CD4-positive, alpha-beta T cell treated with Interleukin-4 for 1 hour (primary cell): Measurements from ENCODE around the gene LHFPL6.

Experiments
- DNase-seq, 2 donors: peaks; one replicate each; pipeline ENCODE4 v3.0.0-alpha.2; 2020 to 2022

The LHFPL6 gene

DNA sequence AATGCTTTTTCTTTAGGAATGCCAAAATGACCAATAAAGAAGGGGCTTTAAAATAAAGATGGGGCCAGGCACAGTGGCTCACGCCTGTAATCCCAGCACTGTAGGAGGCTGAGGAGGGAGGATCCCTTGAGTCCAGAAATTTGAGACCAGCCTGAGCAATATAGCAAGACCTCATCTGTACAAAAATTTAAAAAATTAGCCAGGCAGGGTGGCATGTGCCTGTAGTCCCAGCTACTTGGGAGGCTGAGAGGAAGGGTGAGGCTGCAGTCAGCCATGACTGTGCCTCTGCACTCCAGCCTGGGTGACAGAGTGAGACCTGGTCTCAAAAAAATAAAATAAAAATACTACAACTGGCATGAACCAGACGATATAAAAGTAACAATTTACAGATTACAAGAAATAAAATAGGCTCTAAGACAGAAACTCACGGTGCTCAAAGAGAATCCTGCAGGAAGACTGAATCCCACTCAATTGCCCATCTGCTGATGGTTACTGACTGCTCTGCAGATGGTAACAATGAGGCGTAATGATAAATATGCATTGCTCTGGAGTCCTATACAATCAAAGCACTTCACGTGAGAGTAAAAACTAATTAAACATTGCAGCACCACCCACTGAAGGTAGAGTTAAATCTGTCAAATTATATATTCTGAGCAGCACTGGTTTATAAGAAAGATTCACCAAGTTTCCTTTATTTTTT lies 93.2 kb downstream of the LHFPL6 start:
- DNase-seq: no peak

DNA sequence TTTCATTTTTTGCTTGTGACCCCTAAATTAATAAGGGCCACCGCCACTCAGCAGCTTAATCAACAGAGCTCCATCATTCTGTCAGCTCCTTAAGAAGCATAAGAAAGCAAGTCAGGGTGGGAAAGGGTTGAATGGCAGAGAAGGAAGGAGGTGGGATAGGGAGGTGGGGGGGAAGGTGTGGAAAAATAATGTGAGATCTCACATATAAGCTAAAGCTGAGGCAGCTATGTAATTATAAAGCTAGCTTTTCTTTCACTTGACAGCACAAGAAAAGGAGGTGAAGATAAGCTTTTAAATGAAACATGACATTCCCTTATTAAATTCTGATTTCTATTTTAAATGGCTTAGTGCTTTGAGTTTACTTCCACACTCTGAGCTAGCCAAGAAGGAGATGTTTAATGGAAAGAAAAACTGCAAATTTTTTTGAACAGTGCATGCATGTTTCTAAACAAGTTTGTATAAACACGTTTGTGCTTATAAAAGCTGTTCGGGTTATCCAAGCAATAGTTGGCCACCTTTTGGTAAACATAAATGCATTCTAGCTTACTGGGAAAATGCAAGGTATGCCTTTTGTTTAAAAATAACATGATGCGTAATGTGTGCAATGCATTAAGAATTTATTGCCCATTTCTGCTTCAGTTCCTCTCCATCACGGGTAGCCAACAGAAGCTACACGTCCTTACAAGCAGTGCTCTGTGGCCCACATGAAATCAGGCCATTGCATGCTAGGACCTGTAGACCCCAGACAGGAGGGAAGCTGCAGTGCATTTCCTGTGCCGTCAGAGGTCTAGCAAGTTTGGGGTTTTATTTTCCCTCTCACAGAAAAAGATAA lies 96.2 kb downstream of the LHFPL6 start:
- DNase-seq: no peak

- no peak for DNase-seq
These were observed 97.8 kb downstream of the LHFPL6 start for GRCh38 chr13:39505151-39505550.

GRCh38 chr13:39503048-39503447 lies 99.9 kb downstream of the LHFPL6 start:
- DNase-seq: no peak

- no peak for DNase-seq
These were observed 101.2 kb downstream of the LHFPL6 start for GRCh38 chr13:39501702-39502324.

- DNase-seq: no peak
These were observed 103.4 kb downstream of the LHFPL6 start for GRCh38 chr13:39499604-39500003.

- no peak for DNase-seq
These were observed 104.4 kb downstream of the LHFPL6 start for GRCh38 chr13:39498471-39499114.

DNA sequence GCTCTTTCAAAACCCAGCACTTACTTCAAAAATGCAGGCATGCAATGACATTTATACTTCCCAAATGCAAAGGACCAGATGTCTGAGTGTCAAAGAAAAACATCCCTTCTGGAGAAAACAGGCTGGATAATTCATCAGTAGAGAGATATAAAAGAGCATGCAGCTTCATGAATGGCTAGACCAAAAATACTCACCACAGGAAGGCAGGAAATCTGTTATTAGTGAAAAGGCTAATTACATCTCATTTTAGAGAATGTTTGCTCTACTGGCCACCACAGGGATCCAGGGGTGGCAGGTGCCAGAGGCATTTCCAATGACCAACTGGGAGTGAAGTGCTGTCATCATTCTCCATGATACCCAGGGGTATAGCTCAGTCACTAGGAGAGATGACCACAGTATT lies 106.5 kb downstream of the LHFPL6 start:
- DNase-seq: no peak

DNA sequence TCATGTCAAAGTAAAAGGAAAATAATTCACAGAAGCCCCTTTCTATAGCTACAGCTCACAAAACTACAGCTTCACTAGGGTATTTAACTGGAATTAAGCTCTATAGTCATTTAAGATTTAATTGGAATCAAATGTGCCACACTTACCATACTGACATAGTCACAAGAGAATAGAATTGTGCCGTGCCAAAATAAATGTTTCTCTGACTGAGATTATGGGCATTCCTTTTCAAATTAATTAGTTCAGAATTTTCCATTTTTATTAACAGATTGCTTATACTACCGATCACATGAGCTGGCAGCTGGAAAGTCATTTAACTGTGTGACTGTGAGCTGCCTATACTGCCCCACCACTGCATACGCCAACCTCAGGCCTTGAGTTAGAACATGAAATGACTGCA lies 108.4 kb downstream of the LHFPL6 start:
- DNase-seq: no peak

- no peak for DNase-seq
These were observed 109.0 kb downstream of the LHFPL6 start for GRCh38 chr13:39494006-39494405.

- no peak for DNase-seq
These were observed 112.9 kb downstream of the LHFPL6 start for GRCh38 chr13:39490136-39490535.

GRCh38 chr13:39486758-39487157 lies 116.2 kb downstream of the LHFPL6 start:
- DNase-seq: no peak

- DNase-seq: no peak
These were observed 117.7 kb downstream of the LHFPL6 start for GRCh38 chr13:39485314-39485700.

DNA sequence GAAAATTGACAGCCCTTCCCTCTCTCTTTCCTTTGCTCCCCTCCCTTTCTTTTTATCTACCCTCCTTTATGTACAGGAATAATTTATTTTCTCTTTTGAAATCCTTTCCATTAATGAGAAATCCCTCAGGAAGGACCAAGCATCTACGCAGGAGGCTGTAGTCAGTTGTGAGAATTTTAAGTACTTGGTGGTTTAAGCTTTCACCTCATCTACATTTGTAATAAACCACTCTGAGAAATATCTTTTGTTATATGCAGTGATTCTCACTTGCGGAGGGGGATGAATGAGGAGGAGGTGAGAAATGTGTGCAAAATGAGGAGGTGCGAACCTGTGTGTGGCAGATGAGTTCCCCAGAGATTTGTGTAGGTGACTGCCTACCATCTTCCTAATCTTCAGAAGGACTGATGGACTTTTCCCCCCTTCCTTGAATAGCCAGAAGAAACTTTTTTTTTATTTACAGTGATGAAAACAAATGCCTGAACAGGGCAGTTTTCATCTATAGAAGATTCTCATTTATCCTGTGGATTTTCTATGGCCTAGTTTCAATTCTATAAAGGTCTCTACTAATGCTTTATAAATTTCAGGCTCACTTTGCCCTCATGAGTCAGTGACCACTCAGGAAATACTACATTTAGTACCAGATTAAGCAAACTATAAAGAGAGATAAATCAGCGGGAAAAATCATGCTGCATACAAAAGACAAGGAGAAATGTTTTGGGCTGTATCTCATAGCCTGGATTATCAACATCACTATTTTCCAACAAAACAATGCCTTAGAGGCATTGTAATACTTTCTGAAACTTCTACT lies 118.3 kb downstream of the LHFPL6 start:
- no peak for DNase-seq

- DNase-seq: no peak
These were observed 119.7 kb downstream of the LHFPL6 start for GRCh38 chr13:39483326-39483725.

DNA sequence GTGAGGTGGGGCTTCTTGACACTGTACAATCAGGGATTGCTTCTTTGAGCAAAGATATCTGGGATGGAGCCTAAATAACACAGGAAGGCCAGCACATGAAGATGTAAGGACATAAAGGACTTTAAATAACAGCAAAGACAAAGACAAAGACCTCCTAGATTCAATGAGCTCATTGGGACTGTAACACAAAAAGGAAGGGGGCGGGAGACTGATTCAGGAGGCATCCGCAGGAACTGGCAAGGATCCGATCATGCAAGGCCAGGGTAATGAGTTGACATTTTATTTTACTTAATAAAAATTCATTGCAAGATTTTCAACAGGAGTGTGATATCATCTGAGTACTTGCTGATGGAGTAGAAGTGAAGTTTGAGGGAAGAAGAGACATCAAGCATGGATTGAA lies 121.5 kb downstream of the LHFPL6 start:
- no peak for DNase-seq

GRCh38 chr13:39474600-39474999 lies 128.4 kb downstream of the LHFPL6 start:
- no peak for DNase-seq

- no peak for DNase-seq
These were observed 133.3 kb downstream of the LHFPL6 start for GRCh38 chr13:39469676-39470075.

DNA sequence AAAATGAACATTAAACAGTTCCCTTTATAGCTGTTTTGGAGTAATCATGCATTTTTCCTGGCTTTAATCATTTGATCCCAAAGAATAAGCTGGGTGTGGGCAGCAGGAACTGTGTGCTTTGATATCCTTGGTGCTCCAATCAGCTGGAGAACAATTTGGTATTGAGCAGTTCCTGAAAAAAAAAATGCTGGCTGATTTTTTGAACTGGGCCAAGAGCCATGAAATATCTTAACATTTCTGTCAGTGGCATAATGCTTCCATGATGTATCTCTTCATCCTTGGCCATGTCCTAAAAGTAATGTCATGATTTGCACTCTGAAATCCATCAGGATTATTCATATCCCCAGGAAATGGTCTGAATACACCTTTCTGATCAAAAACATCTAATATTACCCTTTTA lies 134.7 kb downstream of the LHFPL6 start:
- no peak for DNase-seq

DNA sequence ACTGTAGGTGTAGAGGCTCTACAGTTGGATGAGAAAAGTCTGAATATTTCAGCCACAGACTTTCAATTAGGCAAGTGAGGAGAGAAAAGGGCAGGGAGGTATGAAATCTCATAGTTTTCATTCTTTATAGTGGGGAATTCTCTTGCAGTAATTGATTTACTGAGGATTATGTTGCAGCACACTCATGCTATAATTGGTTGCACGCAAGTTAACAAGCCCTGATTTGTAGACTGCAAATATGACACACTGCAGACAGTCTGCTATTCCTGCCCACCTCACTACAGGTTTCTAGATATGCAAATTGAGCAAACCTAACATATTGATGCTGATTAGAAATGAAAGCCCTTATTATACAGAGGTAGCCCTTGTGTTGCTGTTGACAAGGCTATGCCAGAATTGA lies 139.4 kb downstream of the LHFPL6 start:
- no peak for DNase-seq

DNA sequence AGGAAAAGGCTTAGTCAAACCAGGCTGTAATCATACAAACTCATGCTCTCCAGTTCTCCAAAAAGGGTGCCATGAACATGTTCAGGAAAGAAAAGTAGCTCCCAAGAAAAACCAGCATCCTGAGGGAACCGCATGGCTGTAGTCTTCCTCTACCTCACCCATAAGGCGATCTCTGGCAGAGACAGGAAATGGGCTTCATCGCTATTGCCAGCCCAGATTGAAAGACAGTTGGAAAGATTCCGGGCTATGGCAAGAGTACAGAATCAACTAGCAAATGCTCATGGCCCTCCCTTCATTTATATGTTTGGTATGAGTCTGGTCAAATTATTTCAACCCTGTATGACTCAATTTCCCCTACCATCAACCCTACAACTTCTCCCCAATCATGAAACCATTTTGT lies 140.1 kb downstream of the LHFPL6 start:
- no peak for DNase-seq

DNA sequence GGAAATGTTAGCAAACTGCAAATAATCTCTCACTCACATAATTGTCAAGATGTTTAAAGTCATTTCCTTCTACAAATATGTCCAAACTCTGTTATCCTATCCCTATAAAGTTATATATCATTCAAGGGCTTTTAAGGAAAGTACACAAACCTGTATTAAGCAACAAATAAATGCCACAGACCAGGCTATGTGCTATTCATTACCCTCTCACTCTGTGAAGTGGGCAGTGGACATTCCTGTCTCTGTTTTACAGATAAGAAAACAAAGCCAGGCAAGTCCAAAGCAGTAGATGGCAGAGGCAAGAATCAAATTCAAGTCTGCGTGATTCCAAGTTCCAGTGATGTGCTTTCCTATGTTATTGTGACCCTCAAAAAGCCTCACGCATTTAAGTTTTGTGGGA lies 140.6 kb downstream of the LHFPL6 start:
- DNase-seq: no peak
